DMS 273 (cell line): ENCODE measurements around the gene SLIT3.
"Not testable (repeated sequence)": the region's sequence is repeated elsewhere in the genome, so short reads cannot be mapped to it uniquely, and the experiment has no call there.

Source experiments
- DNase-seq: peaks from one replicate; lab custom pipeline; 2025; ENCODE audit not compliant: unreplicated experiment; lab: John Stamatoyannopoulos, UW

SLIT3 gene

GRCh38 chr5:169115461-169116124 is 185.3 kb downstream of the SLIT3 start:
- DNase-seq, result no peak

GRCh38 chr5:169114466-169115065 is 186.4 kb downstream of the SLIT3 start:
- peak; percentile 63 for DNase-seq

GRCh38 chr5:169112016-169112415 is 188.9 kb downstream of the SLIT3 start:
- no peak for DNase-seq

- DNase-seq, result no peak
Measured at GRCh38 chr5:169106911-169107706, 193.8 kb downstream of the SLIT3 start.

- not testable (repeated sequence) for DNase-seq
Measured at GRCh38 chr5:169105582-169105981, 195.4 kb downstream of the SLIT3 start.

GRCh38 chr5:169104937-169105494 is 195.9 kb downstream of the SLIT3 start:
- no peak for DNase-seq

GRCh38 chr5:169103586-169104181 is 197.3 kb downstream of the SLIT3 start:
- no peak for DNase-seq

GRCh38 chr5:169101966-169102365 is 199.0 kb downstream of the SLIT3 start:
- no peak for DNase-seq

GRCh38 chr5:169100735-169101075 is 200.2 kb downstream of the SLIT3 start:
- DNase-seq, result peak; percentile 6

- DNase-seq, result no peak
Measured at GRCh38 chr5:169099801-169100734, 200.9 kb downstream of the SLIT3 start.

GRCh38 chr5:169098331-169099121 is 202.4 kb downstream of the SLIT3 start:
- no peak for DNase-seq

- DNase-seq, result no peak
Measured at GRCh38 chr5:169097374-169098326, 203.3 kb downstream of the SLIT3 start.

GRCh38 chr5:169095976-169096375 is 205.0 kb downstream of the SLIT3 start:
- no peak for DNase-seq

- no peak for DNase-seq
Measured at GRCh38 chr5:169095410-169095960, 205.5 kb downstream of the SLIT3 start.

- DNase-seq, result no peak
Measured at GRCh38 chr5:169094586-169095409, 206.1 kb downstream of the SLIT3 start.

- no peak for DNase-seq
Measured at GRCh38 chr5:169091396-169091980, 209.5 kb downstream of the SLIT3 start.

GRCh38 chr5:169089343-169089742 is 211.6 kb downstream of the SLIT3 start:
- peak; percentile 19 for DNase-seq
